HCT116 (cell line): ENCODE measurements around the gene ENTPD3. TPM values are rescaled to one million over a fixed set of nuclear protein-coding genes. Genes with fewer than 3 reads are reported as not detected.

Experiments used
- ATAC-seq: fragments of 200-7000 bp; cut with Tn5 transposase; 2 replicates; pipeline ENCODE4 v1.9.1; 2020; ENCODE audit warnings: mild to moderate bottlenecking, moderate library complexity
- BruUV-seq: library from RNA; stranded (reverse); fragments of 400-500 nt; replicated peaks from 2 replicates; lab custom pipeline; 2021; lab: Mats Ljungman, UMichigan
- CTCF ChIA-PET: fragments of 300-600 bp; sonication (Branson Sonifier 250); formaldehyde crosslinking; loops from one replicate; lab custom pipeline; 2021; ENCODE audit warnings: antibody characterized with exemption; lab: Charles Lee
- POLR2A ChIA-PET: fragments of 300-600, 350-600 bp; sonication (Branson Sonifier 250); formaldehyde crosslinking; loops from one replicate; lab custom pipeline; 2021; ENCODE audit warnings: antibody characterized with exemption; lab: Charles Lee
- RAD21 ChIA-PET, 2 experiments: fragments of 300-600 bp; sonication (Branson Sonifier 250); formaldehyde crosslinking; loops; one replicate each; lab custom pipeline; 2023; ENCODE audit warnings: low total read pairs in 2 of 2; ENCODE audit not compliant: uncharacterized antibody in 2 of 2, unreplicated experiment in 2 of 2, low non-redundant PET in 1 of 2; lab: Charles Lee
- DNase-seq: peaks from one replicate; pipeline ENCODE4 v3.0.0-alpha.2; 2010; ENCODE audit warnings: low read depth, low spot score
- H2AFZ ChIP-seq: fragments of 200-600 bp; shearing (Covaris generic), sonication (generic); 2 replicates; pipeline ENCODE4 v1.6.1; 2017; ENCODE audit warnings: low read depth, mixed run types, mixed read lengths, antibody characterized with exemption, low read length; ENCODE audit not compliant: poor library complexity, severe bottlenecking
- H3K27ac ChIP-seq: 2 replicates; pipeline ENCODE4 v1.5.1; 2012; ENCODE audit warnings: low read depth, low read length
- H3K27me3 ChIP-seq: fragments of 200-600 bp; sonication (generic); 2 replicates; pipeline ENCODE4 v1.6.1; 2016; ENCODE audit warnings: mixed run types, low read length, mixed read lengths; ENCODE audit not compliant: insufficient read depth
- H3K36me3 ChIP-seq, 2 experiments: fragments of 200-500 bp in 1 of 2; fragments of 200-600 bp in 1 of 2; sonication (Bioruptor generic) in 1 of 2; sonication (generic) in 1 of 2; 2 replicates each; pipeline versions ENCODE4 v1.5.1 to v1.6.1; 2014 to 2016; ENCODE audit warnings: low read length in 2 of 2, inconsistent platforms in 1 of 2, mixed read lengths in 1 of 2, mixed run types in 1 of 2; ENCODE audit not compliant: insufficient read depth in 2 of 2, control insufficient read depth in 1 of 2
- H3K4me1 ChIP-seq, 2 experiments: fragments of 200-600 bp in 1 of 2; sonication (generic) in 1 of 2; 2 replicates each; pipeline versions ENCODE4 v1.5.1 to v1.6.1; 2012 to 2017; ENCODE audit warnings: low read length in 2 of 2, inconsistent platforms in 1 of 2, mild to moderate bottlenecking in 1 of 2, mixed read lengths in 1 of 2, mixed run types in 1 of 2, moderate library complexity in 1 of 2; ENCODE audit not compliant: insufficient read depth in 2 of 2, control insufficient read depth in 1 of 2
- H3K4me2 ChIP-seq: fragments of 200-600 bp; sonication (generic); 2 replicates; pipeline ENCODE4 v1.6.1; 2017; ENCODE audit warnings: mixed run types, low read length, mixed read lengths
- H3K4me3 ChIP-seq, 2 experiments: fragments of 200-600 bp in 1 of 2; sonication (generic) in 1 of 2; replicated peaks in 1 of 2; 2 replicates each; pipeline ENCODE4 v1.5.1; 2011 to 2016; ENCODE audit warnings: low read length in 2 of 2, control low read depth in 1 of 2, low read depth in 1 of 2, mild to moderate bottlenecking in 1 of 2, mixed read lengths in 1 of 2, mixed run types in 1 of 2
- H3K79me2 ChIP-seq: fragments of 200-600 bp; sonication (generic); 2 replicates; pipeline ENCODE4 v1.6.1; 2017; ENCODE audit warnings: mild to moderate bottlenecking, mixed run types, low read length, moderate library complexity, mixed read lengths; ENCODE audit not compliant: insufficient read depth
- H3K9ac ChIP-seq: fragments of 200-600 bp; sonication (generic); 2 replicates; pipeline ENCODE4 v1.6.1; 2016; ENCODE audit warnings: low read length, mixed read lengths
- H3K9me2 ChIP-seq: fragments of 200-600 bp; sonication (generic), shearing (Covaris generic); 2 replicates; pipeline ENCODE4 v1.6.1; 2017; ENCODE audit warnings: mixed run types, mild to moderate bottlenecking, moderate library complexity; ENCODE audit not compliant: insufficient read depth
- H3K9me3 ChIP-seq, 2 experiments: fragments of 200-500 bp in 1 of 2; fragments of 200-600 bp in 1 of 2; sonication (Bioruptor generic) in 1 of 2; sonication (generic) in 1 of 2; 2 replicates each; pipeline ENCODE4 v1.6.1; 2014 to 2017; ENCODE audit warnings: low read length in 2 of 2, mixed read lengths in 2 of 2, inconsistent platforms in 1 of 2, low read depth in 1 of 2, mild to moderate bottlenecking in 1 of 2, mixed run types in 1 of 2, moderate library complexity in 1 of 2; ENCODE audit not compliant: control insufficient read depth in 1 of 2, insufficient read depth in 1 of 2
- H4K20me1 ChIP-seq: fragments of 200-600 bp; sonication (generic), shearing (Covaris generic); 2 replicates; pipeline ENCODE4 v1.6.1; 2017; ENCODE audit warnings: mixed run types, mild to moderate bottlenecking, moderate library complexity; ENCODE audit not compliant: insufficient read depth
- ATF3 ChIP-seq: IDR thresholded peaks from 2 replicates; pipeline ENCODE4 v1.6.1; 2012
- CEBPB ChIP-seq: IDR thresholded peaks from 2 replicates; pipeline ENCODE4 v1.6.1; 2012; ENCODE audit warnings: low read depth
- EGR1 ChIP-seq: IDR thresholded peaks from 2 replicates; pipeline ENCODE4 v1.6.1; 2012; ENCODE audit warnings: low read depth
- EZH2phosphoT487 ChIP-seq: fragments of 200-600 bp; IDR thresholded peaks from 2 replicates; pipeline ENCODE4 v1.6.1; 2018; ENCODE audit warnings: antibody characterized with exemption, borderline replicate concordance
- FOSL1 ChIP-seq: IDR thresholded peaks from 2 replicates; pipeline ENCODE4 v1.6.1; 2012; ENCODE audit warnings: low read depth
- JUND ChIP-seq: IDR thresholded peaks from 2 replicates; pipeline ENCODE4 v1.6.1; 2012
- POLR2A ChIP-seq: IDR thresholded peaks from 2 replicates; pipeline ENCODE4 v1.7.0; 2011; ENCODE audit warnings: borderline replicate concordance; ENCODE audit not compliant: insufficient read depth, insufficient read length; ENCODE audit errors: extremely low read depth
- POLR2AphosphoS5 ChIP-seq: IDR thresholded peaks from 2 replicates; pipeline ENCODE4 v1.6.1; 2011; ENCODE audit warnings: mild to moderate bottlenecking, low read depth, low read length, moderate library complexity
- RAD21 ChIP-seq: IDR thresholded peaks from 2 replicates; pipeline ENCODE4 v1.6.1; 2012; ENCODE audit warnings: low read depth, mild to moderate bottlenecking
- SIN3A ChIP-seq: IDR thresholded peaks from 2 replicates; pipeline ENCODE4 v1.6.1; 2012; ENCODE audit warnings: low read depth
- SP1 ChIP-seq: IDR thresholded peaks from 2 replicates; pipeline ENCODE4 v1.6.1; 2012; ENCODE audit warnings: low read depth
- SRF ChIP-seq: IDR thresholded peaks from 2 replicates; pipeline ENCODE4 v1.6.1; 2012; ENCODE audit warnings: low read depth
- TCF7L2 ChIP-seq: IDR thresholded peaks from 2 replicates; pipeline ENCODE4 v1.7.0; 2011; ENCODE audit warnings: borderline replicate concordance, inconsistent platforms; ENCODE audit not compliant: insufficient read depth, insufficient read length; ENCODE audit errors: extremely low read depth
- YY1 ChIP-seq: IDR thresholded peaks from 2 replicates; pipeline ENCODE4 v1.6.1; 2011; ENCODE audit warnings: low read length, low read depth, moderate library complexity, mild to moderate bottlenecking; ENCODE audit not compliant: insufficient replicate concordance; ENCODE audit errors: extremely low read depth
- ZFX ChIP-seq: fragments of 450-650 bp; IDR thresholded peaks from 2 replicates; pipeline ENCODE4 v1.6.1; 2017
- ZNF274 ChIP-seq: fragments of 200-500 bp; sonication (Bioruptor generic); IDR thresholded peaks from 2 replicates; pipeline ENCODE4 v1.6.1; 2014; ENCODE audit warnings: mild to moderate bottlenecking, low read depth, low read length, inconsistent platforms
- intact Hi-C: fragments of 100-400 bp; cut with micrococcal nuclease; formaldehyde crosslinking; loops from 2 replicates; pipeline ENCODE4 v1.10.0; 2022
- total RNA-seq: library from RNA; stranded (reverse); gene quantifications from one replicate; pipeline ENCODE4 v1.2.1, GENCODE V29; 2021; ENCODE audit not compliant: unreplicated experiment
- TF ChIP-seq, protein P1 (sequence below): IDR thresholded peaks from 2 replicates; pipeline ENCODE4 v1.6.1; 2011; ENCODE audit warnings: mild to moderate bottlenecking, low read length, moderate library complexity; ENCODE audit not compliant: insufficient replicate concordance; ENCODE audit errors: extremely low read depth
- TF ChIP-seq, protein P2 (sequence below): IDR thresholded peaks from 2 replicates; pipeline ENCODE4 v1.6.1; 2012; ENCODE audit warnings: low read depth

The ENTPD3 gene
- total RNA-seq, 1 experiment from 2014 or later = not detected

DNA sequence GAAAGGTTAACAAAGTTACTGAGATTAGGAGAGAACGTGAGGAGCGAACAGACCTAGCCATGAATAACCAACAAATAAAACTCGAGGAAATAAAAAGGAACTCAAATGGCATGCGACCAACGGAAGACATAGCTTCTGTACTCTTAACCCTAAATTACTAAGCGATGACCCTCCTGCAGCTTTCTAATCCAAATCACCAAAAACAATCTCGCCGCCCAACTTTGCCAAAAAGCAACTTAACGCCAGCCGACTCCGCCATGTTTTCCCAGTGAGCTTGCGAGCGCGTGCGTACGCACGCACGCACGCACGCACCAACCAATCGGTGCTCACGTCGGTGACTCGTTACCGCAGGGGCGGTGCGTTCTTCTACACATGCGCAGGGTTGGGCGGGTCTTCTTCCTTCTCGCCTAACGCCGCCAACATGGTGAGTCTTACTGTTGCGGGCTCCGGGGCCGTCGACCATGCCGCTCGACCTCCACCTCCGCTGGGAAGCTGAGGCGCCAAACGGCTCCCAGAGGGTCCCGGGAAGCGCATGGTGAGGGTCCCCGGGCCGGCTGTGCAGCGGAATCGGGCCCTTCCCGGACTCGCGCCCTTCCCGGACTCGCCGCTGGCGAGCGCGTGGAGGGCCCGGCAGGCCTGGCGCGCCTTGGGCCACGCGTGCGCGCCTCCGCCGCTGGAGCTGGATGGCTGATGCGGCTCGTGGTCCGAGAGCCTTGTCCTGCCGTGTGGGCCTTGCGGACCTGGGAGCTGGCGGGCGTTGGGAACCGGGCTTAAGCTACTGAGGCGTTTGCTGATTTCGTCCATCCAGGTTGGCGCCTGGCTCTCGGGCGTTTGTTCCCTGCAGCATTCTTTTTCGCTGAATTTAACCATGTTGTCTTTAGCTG lies 70.2 kb downstream of the ENTPD3 start, which contains the start of gene RPL14:
Gene RPL14 (plus strand): TSS at position 400 of the 884 bp plus-strand sequence. CDS start 133 bp downstream, at position 533.
- RAD21 ChIA-PET = no interaction called here
- intact Hi-C loops = no loop called here
- peak; percentile 76 for ATAC-seq
- TF ChIP-seq, protein P1, sequence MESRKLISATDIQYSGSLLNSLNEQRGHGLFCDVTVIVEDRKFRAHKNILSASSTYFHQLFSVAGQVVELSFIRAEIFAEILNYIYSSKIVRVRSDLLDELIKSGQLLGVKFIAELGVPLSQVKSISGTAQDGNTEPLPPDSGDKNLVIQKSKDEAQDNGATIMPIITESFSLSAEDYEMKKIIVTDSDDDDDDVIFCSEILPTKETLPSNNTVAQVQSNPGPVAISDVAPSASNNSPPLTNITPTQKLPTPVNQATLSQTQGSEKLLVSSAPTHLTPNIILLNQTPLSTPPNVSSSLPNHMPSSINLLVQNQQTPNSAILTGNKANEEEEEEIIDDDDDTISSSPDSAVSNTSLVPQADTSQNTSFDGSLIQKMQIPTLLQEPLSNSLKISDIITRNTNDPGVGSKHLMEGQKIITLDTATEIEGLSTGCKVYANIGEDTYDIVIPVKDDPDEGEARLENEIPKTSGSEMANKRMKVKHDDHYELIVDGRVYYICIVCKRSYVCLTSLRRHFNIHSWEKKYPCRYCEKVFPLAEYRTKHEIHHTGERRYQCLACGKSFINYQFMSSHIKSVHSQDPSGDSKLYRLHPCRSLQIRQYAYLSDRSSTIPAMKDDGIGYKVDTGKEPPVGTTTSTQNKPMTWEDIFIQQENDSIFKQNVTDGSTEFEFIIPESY = no peak
- TF ChIP-seq RAD21 = no peak
- TF ChIP-seq SIN3A = peak; percentile 93
- peak; percentile 97 for TF ChIP-seq YY1
- TF ChIP-seq POLR2AphosphoS5 = peak; percentile 99
- peak; percentile 94 for TF ChIP-seq POLR2A
- TF ChIP-seq JUND = peak; percentile 29; the same call in 1 of the 2 replicates
- peak; percentile 82 for TF ChIP-seq SP1
- no peak for TF ChIP-seq CEBPB
- no peak for TF ChIP-seq ATF3
- no peak for TF ChIP-seq ZNF274
- no peak for TF ChIP-seq EZH2phosphoT487
- no peak for TF ChIP-seq TCF7L2
- TF ChIP-seq SRF = no peak
- TF ChIP-seq FOSL1 = no peak
- TF ChIP-seq ZFX = peak; percentile 98
- TF ChIP-seq EGR1 = no peak
- TF ChIP-seq, protein P2, sequence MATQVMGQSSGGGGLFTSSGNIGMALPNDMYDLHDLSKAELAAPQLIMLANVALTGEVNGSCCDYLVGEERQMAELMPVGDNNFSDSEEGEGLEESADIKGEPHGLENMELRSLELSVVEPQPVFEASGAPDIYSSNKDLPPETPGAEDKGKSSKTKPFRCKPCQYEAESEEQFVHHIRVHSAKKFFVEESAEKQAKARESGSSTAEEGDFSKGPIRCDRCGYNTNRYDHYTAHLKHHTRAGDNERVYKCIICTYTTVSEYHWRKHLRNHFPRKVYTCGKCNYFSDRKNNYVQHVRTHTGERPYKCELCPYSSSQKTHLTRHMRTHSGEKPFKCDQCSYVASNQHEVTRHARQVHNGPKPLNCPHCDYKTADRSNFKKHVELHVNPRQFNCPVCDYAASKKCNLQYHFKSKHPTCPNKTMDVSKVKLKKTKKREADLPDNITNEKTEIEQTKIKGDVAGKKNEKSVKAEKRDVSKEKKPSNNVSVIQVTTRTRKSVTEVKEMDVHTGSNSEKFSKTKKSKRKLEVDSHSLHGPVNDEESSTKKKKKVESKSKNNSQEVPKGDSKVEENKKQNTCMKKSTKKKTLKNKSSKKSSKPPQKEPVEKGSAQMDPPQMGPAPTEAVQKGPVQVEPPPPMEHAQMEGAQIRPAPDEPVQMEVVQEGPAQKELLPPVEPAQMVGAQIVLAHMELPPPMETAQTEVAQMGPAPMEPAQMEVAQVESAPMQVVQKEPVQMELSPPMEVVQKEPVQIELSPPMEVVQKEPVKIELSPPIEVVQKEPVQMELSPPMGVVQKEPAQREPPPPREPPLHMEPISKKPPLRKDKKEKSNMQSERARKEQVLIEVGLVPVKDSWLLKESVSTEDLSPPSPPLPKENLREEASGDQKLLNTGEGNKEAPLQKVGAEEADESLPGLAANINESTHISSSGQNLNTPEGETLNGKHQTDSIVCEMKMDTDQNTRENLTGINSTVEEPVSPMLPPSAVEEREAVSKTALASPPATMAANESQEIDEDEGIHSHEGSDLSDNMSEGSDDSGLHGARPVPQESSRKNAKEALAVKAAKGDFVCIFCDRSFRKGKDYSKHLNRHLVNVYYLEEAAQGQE = no peak

More for the DNA sequence above, 70.2 kb downstream of the ENTPD3 start, which contains the start of gene RPL14:
- Histone ChIP-seq H3K4me1 (peaks cover 12 to 28% of the 10 kb centered on the region in 2 experiments; a peak in 3 of 4 replicates), H2AFZ (no peak within 1 kb of the TSS), H3K4me3 (peak within 1 kb of the TSS; percentile 70 to 90), H3K36me3 (peaks cover 39 to 40% of the 10 kb centered on the region in 2 experiments), H3K9ac (peak within 1 kb of the TSS; percentile 97), H3K9me3 (no peaks in the 10 kb centered on the region), H3K27ac (peak within 1 kb of the TSS; percentile 87), H3K27me3 (no peaks in the 10 kb centered on the region), H4K20me1 (peaks cover 29% of the 10 kb centered on the region; the same call in 1 of the 2 replicates), H3K4me2 (peak within 1 kb of the TSS; percentile 92), H3K79me2 (peaks cover 57% of the 10 kb centered on the region), H3K9me2 (no peaks in the 10 kb centered on the region)
- peak; percentile 87 for DNase-seq
- CTCF ChIA-PET = interaction anchor here (1.2 kb wide), 1 partner anchor 124 kb away, joined by 4 read pairs; no protein-coding TSS in a partner anchor
- POLR2A ChIA-PET = interaction anchor here (0.6 to 1.5 kb wide), 7 partner anchors 20 to 248 kb away, joined by 3 to 9 read pairs (median 4); partner anchors contain the start of genes ZNF619, ZNF620 and ZNF621
- no TSS peak for BruUV-seq
